Thyroid gland (tissue), 4 donors: ENCODE measurements around the gene SNX19. TPM values are rescaled to one million over a fixed set of nuclear protein-coding genes. Genes with fewer than 3 reads are reported as not detected.

Experiments
- DNase-seq, 2 donors: peaks; one replicate each; pipeline ENCODE4 v3.0.0-alpha.2; 2019
- H3K27ac ChIP-seq, 3 donors: fragments of 200-600 bp; sonication (generic); 1 replicate in 2 of 3; 2 replicates in 1 of 3; pipeline ENCODE4 v1.5.1; 2016 to 2019; ENCODE audit warnings: mild to moderate bottlenecking in 1 of 3, moderate library complexity in 1 of 3
- H3K27me3 ChIP-seq: fragments of 200-600 bp; sonication (generic); one replicate; pipeline ENCODE4 v1.5.1; 2019
- H3K36me3 ChIP-seq, 2 donors: fragments of 200-600 bp; sonication (generic); one replicate each; pipeline ENCODE4 v1.5.1; 2016 to 2019
- H3K4me1 ChIP-seq, 2 donors: fragments of 200-600 bp; sonication (generic); one replicate each; pipeline ENCODE4 v1.5.1; 2017 to 2019
- H3K4me3 ChIP-seq, 3 donors: fragments of 200-600 bp; sonication (generic); replicated peaks in 1 of 3; 1 replicate in 2 of 3; 2 replicates in 1 of 3; pipeline ENCODE4 v1.5.1; 2016; ENCODE audit warnings: mild to moderate bottlenecking in 1 of 3
- H3K9me3 ChIP-seq: fragments of 200-600 bp; sonication (generic); one replicate; pipeline ENCODE4 v1.5.1; 2017
- CTCF ChIP-seq, 6 experiments: fragments of 200-600 bp in 3 of 6; fragments of 450-650 bp in 3 of 6; sonication (generic) in 3 of 6; IDR thresholded peaks; one replicate each; pipeline ENCODE4 v1.5.1; 2016 to 2019; ENCODE audit warnings: antibody characterized with exemption in 6 of 6, mild to moderate bottlenecking in 2 of 6, inconsistent platforms in 1 of 6, moderate library complexity in 1 of 6
- POLR2A ChIP-seq, 2 donors: fragments of 450-650 bp; IDR thresholded peaks; one replicate each; pipeline ENCODE4 v1.6.1; 2017; ENCODE audit warnings: antibody characterized with exemption in 2 of 2, mild to moderate bottlenecking in 2 of 2, moderate library complexity in 1 of 2
- WGBS, 2 donors: methylation state at CpG; one replicate each; pipeline ENCODE4 v1.1.5; 2017; 5-methylcytosine and 5-hydroxymethylcytosine counted together
- intact Hi-C: fragments of 100-400 bp; cut with DNase I; formaldehyde crosslinking; loops from one replicate; pipeline ENCODE4 v1.15.1; 2023
- total RNA-seq, 4 donors: library from RNA; depleted of rRNA; stranded (reverse); fragments of >200 nt; gene quantifications; one replicate each; pipeline ENCODE4 v1.2.3, GENCODE V29; 2016

Gene SNX19
- total RNA-seq, 4 donors from 2014 or later = 82.1 to 146 (median 127) TPM

GRCh38 chr11:130872513-130872912 is 43.8 kb downstream of the SNX19 start:
- Histone ChIP-seq H3K27me3 (no peaks in the 10 kb centered on the region), H3K9me3 (no peaks in the 10 kb centered on the region), H3K27ac (no peak overlapping the region), H3K4me1 (no peaks in the 10 kb centered on the region), H3K36me3 (peaks cover 15 to 23% of the 10 kb centered on the region in 2 donors), H3K4me3 (no peak overlapping the region)
- intact Hi-C loops = no loop called here
- WGBS, 2 donors = 69 to 93% methylated on average over 6 of the region's 6 CpGs
- no peak for TF ChIP-seq CTCF (IDR thresholded peaks at IDR 0.05)
- TF ChIP-seq POLR2A (IDR thresholded peaks at IDR 0.05) = no peak
- DNase-seq = no peak

- Histone ChIP-seq H3K9me3 (no peaks in the 10 kb centered on the region), H3K4me1 (no peaks in the 10 kb centered on the region), H3K36me3 (peaks cover 10 to 19% of the 10 kb centered on the region in 2 donors), H3K27me3 (no peaks in the 10 kb centered on the region), H3K4me3 (no peak overlapping the region), H3K27ac (no peak overlapping the region)
- TF ChIP-seq POLR2A (IDR thresholded peaks at IDR 0.05) = no peak
- TF ChIP-seq CTCF (IDR thresholded peaks at IDR 0.05) = no peak
- 93 to 97% methylated on average over 5 of the region's 5 CpGs for WGBS, 2 donors
- DNase-seq = no peak
- intact Hi-C loops = no loop called here
Observed at GRCh38 chr11:130872102-130872501, 44.2 kb downstream of the SNX19 start.

DNA sequence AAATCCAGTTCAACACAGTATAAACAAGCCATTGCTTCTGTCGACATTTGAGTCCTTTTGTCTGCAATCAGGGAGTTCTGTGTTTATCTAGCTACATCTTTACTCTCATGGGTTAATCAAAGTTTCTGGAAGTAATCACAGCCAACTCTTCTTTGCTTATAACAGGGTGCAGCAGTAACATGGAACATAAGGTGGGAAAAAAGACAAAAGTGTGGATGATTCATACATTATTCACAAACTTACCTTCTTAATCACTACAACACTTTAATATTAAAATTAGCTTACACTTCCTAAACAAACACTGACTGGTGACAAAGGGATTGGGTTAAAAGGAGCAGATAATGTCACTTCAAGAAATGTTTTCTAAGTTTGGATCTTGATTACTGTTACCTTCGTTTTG is 44.7 kb downstream of the SNX19 start:
- H3K27me3 ChIP-seq = no peaks in the 10 kb centered on the region
- intact Hi-C loops = no loop called here
- no peak overlapping the region for H3K27ac ChIP-seq
- no peak overlapping the region for H3K4me3 ChIP-seq
- TF ChIP-seq POLR2A (IDR thresholded peaks at IDR 0.05) (no peak), CTCF (IDR thresholded peaks at IDR 0.05) (no peak)
- no peak for DNase-seq
- H3K4me1 ChIP-seq = no peaks in the 10 kb centered on the region
- no peaks in the 10 kb centered on the region for H3K9me3 ChIP-seq
- WGBS, 2 donors = 53 to 63% methylated on average over 2 of the region's 2 CpGs
- H3K36me3 ChIP-seq = peaks cover 6 to 16% of the 10 kb centered on the region in 2 donors

- no peaks in the 10 kb centered on the region for H3K4me1 ChIP-seq
- H3K27ac ChIP-seq = no peak overlapping the region
- H3K27me3 ChIP-seq = no peaks in the 10 kb centered on the region
- no peaks in the 10 kb centered on the region for H3K9me3 ChIP-seq
- no peak for TF ChIP-seq POLR2A (IDR thresholded peaks at IDR 0.05)
- no peak for TF ChIP-seq CTCF (IDR thresholded peaks at IDR 0.05)
- H3K4me3 ChIP-seq = no peak overlapping the region
- no peak for DNase-seq
- intact Hi-C loops = no loop called here
- WGBS, 2 donors = 78 to 95% methylated on average over 7 of the region's 7 CpGs
- H3K36me3 ChIP-seq = peaks cover 0 to under 1% of the 10 kb centered on the region in 2 donors
Observed at GRCh38 chr11:130868721-130869390, 47.4 kb downstream of the SNX19 start.

DNA sequence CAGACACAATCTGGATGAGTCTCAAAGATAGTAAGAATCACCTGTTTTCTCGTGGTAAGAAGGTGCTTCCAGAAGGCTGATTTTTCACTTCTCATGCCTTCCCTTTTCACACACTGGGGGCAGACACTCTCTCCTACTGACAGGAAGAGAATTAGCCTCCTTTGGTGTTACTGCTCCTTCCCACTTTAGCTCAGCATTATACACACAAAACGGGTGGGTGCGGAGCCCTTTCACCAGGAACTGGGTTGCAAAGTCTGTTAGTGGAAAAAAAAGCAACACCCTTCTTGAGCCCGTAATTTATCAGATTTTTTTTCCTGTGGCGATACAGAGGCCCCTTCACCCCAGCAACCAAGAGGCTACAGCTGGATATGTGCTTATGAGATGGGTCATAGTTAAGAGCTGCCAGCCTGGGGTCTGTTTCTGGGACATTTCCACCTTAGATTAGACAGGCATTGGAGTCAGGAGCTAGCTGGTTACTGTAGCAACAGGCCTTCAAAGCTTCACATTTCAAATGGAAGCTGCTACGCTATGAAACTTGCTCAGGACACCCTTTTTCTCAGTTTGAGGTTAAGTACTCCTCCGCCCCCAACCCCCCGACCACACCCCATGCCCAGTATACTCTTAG is 48.1 kb downstream of the SNX19 start:
- Histone ChIP-seq H3K36me3 (no peaks in the 10 kb centered on the region), H3K4me1 (no peaks in the 10 kb centered on the region), H3K9me3 (no peaks in the 10 kb centered on the region), H3K27ac (no peak overlapping the region), H3K4me3 (no peak overlapping the region), H3K27me3 (no peaks in the 10 kb centered on the region)
- WGBS, 2 donors = 82 to 89% methylated on average over 8 of the region's 8 CpGs
- DNase-seq = no peak
- intact Hi-C loops = no loop called here
- TF ChIP-seq POLR2A (IDR thresholded peaks at IDR 0.05) (no peak), CTCF (IDR thresholded peaks at IDR 0.05) (no peak)
